HG03460 (cell line): ENCODE measurements around the gene SLC25A33.
"Not testable (repeated sequence)": the region's sequence is repeated elsewhere in the genome, so short reads cannot be mapped to it uniquely, and the experiment has no call there.

Experiments
- ATAC-seq: cut with Tn5 transposase; IDR thresholded peaks from one replicate; pipeline ENCODE4 v1.9.1; 2021; ENCODE audit not compliant: unreplicated experiment

Gene SLC25A33

DNA sequence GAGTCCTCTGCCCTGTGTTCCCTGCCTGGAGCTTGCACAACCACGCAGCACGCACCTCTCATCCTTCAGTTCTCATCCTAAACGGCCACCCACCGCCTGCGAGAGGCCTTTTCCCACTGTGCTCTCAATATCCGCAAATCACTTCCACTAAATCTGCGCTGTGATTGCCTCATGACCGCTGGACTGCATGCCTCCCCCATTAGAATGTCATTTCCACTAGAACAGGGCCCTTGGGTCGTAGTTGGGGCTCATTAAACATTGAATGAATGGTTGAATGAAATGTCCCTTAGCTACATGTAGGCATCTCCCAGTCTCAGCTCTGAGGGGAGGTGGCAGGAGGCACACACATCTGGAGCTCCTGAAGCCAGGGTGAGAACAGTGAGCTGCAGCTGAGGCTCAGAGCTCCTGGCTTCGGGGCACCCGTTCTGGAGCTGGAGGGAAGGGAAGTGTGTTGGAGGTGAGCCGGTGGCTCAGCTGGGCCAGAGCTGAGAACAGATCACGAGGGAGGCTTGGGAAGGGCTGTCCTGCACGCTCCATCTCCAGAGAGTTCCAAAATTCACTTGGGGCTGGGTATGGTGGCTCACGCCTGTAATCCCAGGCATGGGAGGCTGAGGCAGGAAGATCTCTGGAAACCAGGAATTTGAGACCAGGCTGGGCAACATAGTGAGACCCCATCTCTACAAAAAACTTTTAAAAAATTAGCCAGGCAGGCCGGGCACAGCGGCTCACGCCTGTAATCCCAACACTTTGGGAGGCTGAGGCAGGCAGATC is 79.8 kb downstream of the SLC25A33 start:
- no peak for ATAC-seq

DNA sequence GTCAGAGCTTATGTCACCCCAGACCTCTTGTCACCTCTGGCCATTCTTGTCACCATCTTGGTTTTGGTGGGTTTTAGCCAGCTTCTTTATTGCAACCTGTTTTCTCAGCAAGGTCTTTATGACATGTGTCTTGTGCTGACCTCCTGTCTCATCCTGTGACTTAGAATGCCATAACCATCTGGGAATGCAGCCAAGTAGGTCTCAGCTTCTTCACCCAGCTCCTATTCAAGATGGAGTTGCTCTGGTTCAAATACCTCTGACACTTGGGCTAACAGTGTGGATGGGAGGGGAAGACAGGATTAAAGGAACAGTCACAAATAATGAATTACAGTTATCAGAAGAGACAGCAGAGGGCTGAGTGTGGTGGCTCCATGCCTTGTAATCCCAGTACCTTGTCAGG is 81.8 kb downstream of the SLC25A33 start:
- ATAC-seq: no peak

DNA sequence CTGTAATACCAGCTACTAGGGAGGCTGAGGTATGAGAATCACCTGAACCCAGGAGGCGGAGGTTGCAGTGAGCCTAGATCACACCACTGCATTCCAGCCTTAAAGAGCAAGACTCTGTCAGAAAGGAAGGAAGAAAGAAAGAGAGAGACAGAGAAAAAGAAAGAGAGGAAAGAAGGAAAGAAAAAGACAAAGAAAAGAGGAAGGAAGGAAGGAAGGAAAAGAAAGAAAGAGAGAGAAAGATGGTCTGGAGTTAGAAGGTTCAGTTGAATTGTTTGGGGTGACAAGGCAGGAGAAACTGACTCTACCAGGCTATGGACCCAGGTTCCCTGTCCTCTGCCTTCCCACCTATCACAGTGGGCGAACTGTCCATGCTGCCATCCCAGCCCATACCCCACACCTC is 84.8 kb downstream of the SLC25A33 start:
- no peak for ATAC-seq

DNA sequence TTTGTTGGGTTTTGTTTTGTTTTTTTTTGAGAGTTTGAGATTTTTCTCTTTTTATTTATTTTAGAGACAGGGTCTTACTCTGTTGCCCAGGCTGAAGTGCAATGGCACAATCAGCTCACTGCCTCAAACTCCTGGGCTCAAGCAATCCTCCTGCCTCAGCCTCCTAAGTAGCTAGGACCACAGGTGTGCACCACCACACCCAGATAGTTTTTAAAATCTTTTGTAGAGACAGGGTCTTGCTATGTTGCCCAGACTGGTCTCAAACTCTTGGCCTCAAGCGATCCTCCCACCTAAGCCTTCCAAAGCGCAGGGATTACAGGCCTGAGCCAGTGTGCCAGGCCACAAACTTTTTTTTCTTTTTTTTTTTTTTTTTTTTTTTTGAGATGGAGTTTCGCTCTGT is 85.8 kb downstream of the SLC25A33 start:
- not testable (repeated sequence) for ATAC-seq

DNA sequence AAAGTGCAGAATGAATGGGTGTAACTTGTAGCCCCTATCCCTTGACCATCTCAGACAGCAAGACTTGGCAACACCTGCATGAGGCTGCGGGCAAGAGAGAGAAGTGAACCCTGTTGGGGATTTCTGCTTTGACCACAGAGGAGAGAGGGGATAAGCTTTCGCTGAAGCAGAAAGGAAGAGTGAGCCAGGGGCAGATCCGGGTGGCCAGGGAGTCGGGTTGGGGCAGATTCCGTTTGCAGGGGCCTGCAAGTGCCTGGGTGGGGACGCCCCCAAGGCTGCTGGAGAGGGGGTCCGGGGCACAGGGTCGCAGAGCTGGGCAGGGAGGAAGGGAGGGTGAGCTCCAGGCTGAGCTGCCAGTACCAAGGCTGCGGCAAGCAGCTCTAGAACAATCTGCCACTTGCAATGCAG is 86.9 kb downstream of the SLC25A33 start:
- peak; percentile 48 for ATAC-seq

DNA sequence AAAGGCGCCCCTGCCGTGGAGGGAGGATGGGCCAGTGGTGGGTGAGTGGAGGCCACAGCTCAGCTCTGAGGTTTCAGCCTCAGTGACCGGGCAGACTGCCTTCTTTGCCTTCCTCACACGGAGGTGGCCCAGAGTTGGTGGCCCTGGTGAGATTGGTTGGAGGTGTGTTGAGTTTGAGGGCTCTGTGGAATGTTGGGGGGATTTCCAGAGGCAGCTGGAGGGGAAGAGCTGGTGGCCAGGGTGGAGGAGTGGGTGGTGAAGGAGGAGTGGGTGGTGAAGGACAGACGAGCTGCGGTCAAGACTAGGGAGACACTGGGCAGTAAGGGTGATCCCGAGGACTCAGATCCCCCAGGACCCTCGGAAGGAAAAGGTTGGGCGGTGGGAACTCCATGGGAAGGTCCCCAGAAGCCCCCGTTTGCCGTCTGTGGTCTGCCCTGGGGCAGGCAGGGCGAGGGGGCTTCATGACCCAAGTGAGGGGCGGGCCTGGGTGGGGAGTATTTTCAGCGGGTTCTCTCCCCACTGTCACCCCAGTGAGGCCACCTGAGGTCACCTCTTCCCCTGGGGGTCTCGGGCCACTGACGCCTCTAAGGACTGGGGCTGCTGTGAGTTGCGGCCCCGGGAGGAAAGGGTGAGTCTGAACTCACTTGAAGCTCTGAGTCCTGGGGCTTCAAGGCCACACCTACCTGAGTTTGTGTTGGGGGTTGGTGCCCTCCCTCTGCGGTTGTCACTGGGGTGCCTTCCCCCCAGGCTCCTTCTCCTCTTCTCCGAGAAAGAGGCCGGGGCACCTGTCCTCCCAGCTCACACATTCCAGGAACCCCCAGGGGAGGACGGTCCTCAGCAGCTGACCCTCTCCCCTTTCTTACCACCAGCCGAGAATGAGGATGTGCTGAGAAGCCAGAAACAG is 89.5 kb downstream of the SLC25A33 start:
- ATAC-seq: no peak

DNA sequence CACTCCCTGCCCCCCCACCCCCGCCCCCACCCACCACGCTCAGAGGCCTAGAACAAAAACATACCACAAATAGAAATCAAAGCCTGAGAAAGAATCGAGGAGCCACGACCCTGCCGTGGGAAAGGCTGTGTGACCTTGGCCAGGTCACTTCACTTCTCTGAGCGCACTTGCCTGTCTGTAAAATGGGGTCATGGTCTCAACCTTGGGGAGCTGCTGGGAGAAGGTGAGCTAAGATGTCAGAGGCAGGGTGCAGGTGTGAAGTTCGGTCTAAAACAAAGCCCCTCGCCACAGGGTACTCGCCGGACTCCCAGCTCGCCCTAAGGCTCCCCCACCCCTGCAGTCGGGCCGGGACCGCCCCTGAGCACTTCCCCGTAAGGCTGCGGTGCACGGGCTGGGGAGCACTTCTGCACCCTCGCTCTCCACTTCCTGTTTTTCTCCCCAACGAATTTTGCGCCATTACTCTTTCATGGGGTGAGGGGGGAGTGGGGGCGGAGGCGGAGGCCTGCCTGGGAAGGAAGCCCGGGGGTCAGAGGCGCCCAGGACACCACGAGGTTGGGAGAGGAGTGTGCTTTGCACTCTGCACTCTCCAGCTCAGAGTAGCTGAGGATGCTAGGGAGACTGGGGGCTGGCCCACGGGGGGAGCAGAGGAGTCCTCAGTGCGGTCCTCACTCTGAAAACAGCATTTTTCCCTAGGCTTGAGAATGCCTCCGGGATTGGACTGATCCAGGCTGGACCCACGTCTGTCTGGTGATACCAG is 90.4 kb downstream of the SLC25A33 start:
- no peak for ATAC-seq

DNA sequence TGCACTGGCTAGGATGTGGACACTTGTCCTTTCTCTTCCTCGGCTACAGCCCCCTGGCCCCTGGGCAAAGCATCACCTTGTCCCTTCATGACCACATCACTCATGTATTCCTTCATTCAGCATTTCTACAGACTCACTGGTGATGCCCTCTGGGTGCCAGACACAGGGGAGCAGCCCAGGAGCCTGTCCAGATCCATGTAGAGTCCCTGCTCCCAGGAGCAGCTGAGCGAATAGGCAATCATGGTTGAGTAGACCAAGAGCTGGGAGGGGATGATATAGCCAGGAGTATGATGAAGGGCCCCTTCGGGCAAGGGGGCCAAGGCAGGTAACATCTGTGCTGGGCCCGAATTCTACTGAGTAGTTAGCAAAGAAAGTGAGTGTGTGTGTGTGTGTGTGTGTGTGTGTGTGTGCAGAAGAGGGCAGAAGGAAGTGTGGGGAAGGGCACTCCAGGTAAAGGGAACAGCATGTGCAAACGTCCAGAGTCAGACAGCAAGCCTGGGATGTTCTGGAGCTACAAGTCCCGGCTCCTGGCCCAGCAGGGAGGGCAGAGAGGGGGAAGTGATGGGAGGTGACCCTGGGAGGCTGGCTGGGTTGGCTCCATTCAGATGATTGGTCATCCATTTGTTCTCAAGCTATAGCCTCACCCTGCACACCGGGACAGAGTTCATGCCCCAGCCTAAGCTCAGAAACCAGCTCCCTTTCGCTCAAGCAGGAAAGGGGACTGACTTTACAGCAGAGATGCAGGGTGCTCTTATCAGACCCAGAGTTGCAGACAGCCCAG is 91.3 kb downstream of the SLC25A33 start:
- ATAC-seq: no peak

DNA sequence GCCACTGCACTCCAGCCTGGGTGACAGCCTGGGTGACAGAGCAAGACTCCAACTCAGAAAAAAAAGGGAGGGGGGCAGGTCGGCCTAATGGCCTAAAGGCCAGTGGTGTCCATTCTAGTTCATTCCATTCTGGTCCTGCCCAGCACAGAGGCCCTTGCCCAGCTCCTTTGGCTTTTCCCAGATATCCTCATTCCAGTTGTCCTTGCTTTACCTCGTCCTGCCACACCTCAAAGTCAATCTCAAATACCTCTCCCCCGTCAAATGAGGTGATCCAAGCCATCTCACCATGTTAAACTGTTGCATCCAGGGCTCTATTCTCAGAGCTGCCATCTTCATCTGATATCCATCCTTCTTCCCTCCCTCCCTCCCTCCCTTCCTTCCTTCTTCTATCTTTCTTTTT is 92.3 kb downstream of the SLC25A33 start:
- ATAC-seq: no peak

DNA sequence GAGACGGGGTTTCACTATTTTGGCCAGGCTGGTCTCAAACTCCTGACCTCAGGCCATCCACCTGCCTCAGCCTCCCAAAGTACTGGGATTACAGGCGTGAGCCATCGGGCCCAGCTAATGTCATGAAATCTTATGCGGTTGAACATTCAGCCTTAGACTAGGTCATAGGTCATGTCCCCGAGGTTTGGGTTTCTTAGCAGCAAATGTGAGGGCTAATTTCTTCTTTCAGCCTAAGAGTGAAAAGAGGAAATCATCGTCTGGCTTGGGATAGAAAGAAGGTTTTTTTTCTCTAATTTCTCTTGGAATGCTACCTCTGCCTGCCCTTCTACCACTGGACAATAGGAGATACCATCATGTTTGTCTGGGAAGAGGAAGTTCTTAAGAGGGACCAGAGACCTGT is 94.2 kb downstream of the SLC25A33 start:
- ATAC-seq: no peak

DNA sequence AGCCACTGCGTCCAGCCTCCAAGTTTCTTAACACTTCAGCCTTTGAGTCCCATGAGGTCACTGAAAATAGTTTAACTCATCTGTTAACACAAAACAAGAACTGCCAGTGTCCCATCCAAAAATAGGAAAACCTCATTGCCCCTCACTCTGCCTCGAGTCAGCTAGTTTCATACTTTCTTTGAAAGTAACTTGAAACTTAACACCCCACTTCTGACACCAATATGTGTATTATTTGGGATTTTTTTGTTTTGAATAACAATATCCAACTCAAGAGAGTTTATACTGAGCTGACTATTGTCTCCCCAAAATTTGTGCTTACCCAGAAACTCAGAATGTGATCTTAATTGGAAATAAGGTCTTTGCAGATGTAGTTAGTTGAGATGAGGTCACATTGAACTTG is 95.3 kb downstream of the SLC25A33 start:
- no peak for ATAC-seq
